Endothelial cell of umbilical vein (primary cell): ENCODE results near the gene IGF2BP1. TPM values are rescaled to one million over a fixed set of nuclear protein-coding genes. Genes with fewer than 3 reads are reported as not detected.

Experiments used
- BruUV-seq: library from RNA; stranded (reverse); fragments of 400-500 nt; replicated peaks from 2 replicates; lab custom pipeline; 2021; lab: Mats Ljungman, UMichigan
- CTCF ChIA-PET: fragments of 300-600, 350-600 bp; sonication (Branson Sonifier 250); formaldehyde crosslinking; loops from one replicate; lab custom pipeline; 2021; ENCODE audit warnings: antibody characterized with exemption, inconsistent platforms; lab: Charles Lee
- POLR2A ChIA-PET: fragments of 300-600, 350-600 bp; sonication (Branson Sonifier 250); formaldehyde crosslinking; loops from one replicate; lab custom pipeline; 2021; ENCODE audit warnings: antibody characterized with exemption, inconsistent platforms; lab: Charles Lee
- DNase-seq: peaks from one replicate; pipeline ENCODE4 v3.0.0-alpha.2; 2011; ENCODE audit warnings: low read depth, low spot score
- FAIRE-seq: peaks from 2 replicates; lab custom pipeline; 2011; peaks lifted over from hg19 to GRCh38; lab: Jason Lieb, UNC
- H2AFZ ChIP-seq: 2 replicates; pipeline ENCODE4 v1.6.0; 2012; ENCODE audit warnings: low read depth, low read length, control low read depth, inconsistent platforms
- H3K27ac ChIP-seq: 2 replicates; pipeline ENCODE4 v1.5.1; 2011; ENCODE audit warnings: low read depth, mild to moderate bottlenecking, control low read depth, low read length, moderate library complexity; ENCODE audit not compliant: insufficient read depth
- H3K27me3 ChIP-seq, 2 experiments: 2 replicates each; pipeline versions ENCODE4 v1.6.0 to v1.6.1; 2011; ENCODE audit warnings: low read length in 2 of 2, mixed read lengths in 1 of 2; ENCODE audit not compliant: control insufficient read depth in 2 of 2, insufficient read depth in 2 of 2
- H3K36me3 ChIP-seq, 2 experiments: 2 replicates in 1 of 2; 3 replicates in 1 of 2; pipeline ENCODE4 v1.5.1; 2011; ENCODE audit warnings: low read length in 2 of 2, mild to moderate bottlenecking in 1 of 2, moderate library complexity in 1 of 2; ENCODE audit not compliant: control insufficient read depth in 2 of 2, insufficient read depth in 2 of 2; ENCODE audit errors: extremely low read depth in 1 of 2
- H3K4me1 ChIP-seq: 3 replicates; pipeline ENCODE4 v1.5.1; 2011; ENCODE audit warnings: mild to moderate bottlenecking, low read length; ENCODE audit not compliant: control insufficient read depth, insufficient read depth; ENCODE audit errors: extremely low read depth
- H3K4me2 ChIP-seq: 2 replicates; pipeline ENCODE4 v1.6.1; 2011; ENCODE audit warnings: low read length, control low read depth, mixed read lengths; ENCODE audit not compliant: insufficient read depth
- H3K4me3 ChIP-seq, 3 experiments: fragments of 200-600 bp in 1 of 3; sonication (generic), shearing (Covaris generic) in 1 of 3; replicated peaks in 1 of 3; 2 replicates each; pipeline ENCODE4 v1.5.1; 2011 to 2016; ENCODE audit warnings: control low read depth in 3 of 3, low read length in 3 of 3, mild to moderate bottlenecking in 2 of 3, inconsistent platforms in 1 of 3, low read depth in 1 of 3, moderate library complexity in 1 of 3; ENCODE audit not compliant: insufficient read depth in 1 of 3
- H3K79me2 ChIP-seq: 2 replicates; pipeline ENCODE4 v1.6.0; 2012; ENCODE audit warnings: low read length, inconsistent platforms; ENCODE audit not compliant: control insufficient read depth, insufficient read depth
- H3K9ac ChIP-seq: replicated peaks from 2 replicates; pipeline ENCODE3; 2011; ENCODE audit warnings: low read length, control low read depth; ENCODE audit not compliant: insufficient read depth; ENCODE audit errors: extremely low read depth
- H3K9me1 ChIP-seq: replicated peaks from 3 replicates; pipeline ENCODE4 v1.6.0; 2011; ENCODE audit warnings: mild to moderate bottlenecking, low read length; ENCODE audit not compliant: control insufficient read depth, insufficient read depth; ENCODE audit errors: extremely low read depth
- H3K9me3 ChIP-seq: replicated peaks from 2 replicates; pipeline ENCODE4 v1.5.1; 2012; ENCODE audit warnings: low read length, inconsistent platforms; ENCODE audit not compliant: control insufficient read depth, insufficient read depth
- H4K20me1 ChIP-seq: replicated peaks from 2 replicates; pipeline ENCODE3; 2011; ENCODE audit warnings: mild to moderate bottlenecking, low read length; ENCODE audit not compliant: control insufficient read depth, insufficient read depth; ENCODE audit errors: extremely low read depth
- CTCF ChIP-seq, 2 donors: IDR thresholded peaks; 1 replicate in 1 of 2; 2 replicates in 1 of 2; pipeline ENCODE4 v1.5.1; 2011; ENCODE audit warnings: low read length in 2 of 2, mild to moderate bottlenecking in 2 of 2, moderate library complexity in 2 of 2, control low read depth in 1 of 2, inconsistent platforms in 1 of 2, low read depth in 1 of 2; ENCODE audit not compliant: insufficient read depth in 1 of 2; ENCODE audit errors: extremely low read depth in 1 of 2
- EZH2 ChIP-seq: IDR thresholded peaks from 2 replicates; pipeline ENCODE4 v1.6.1; 2012; ENCODE audit warnings: borderline replicate concordance, low read depth, mild to moderate bottlenecking, moderate library complexity, low read length, inconsistent platforms; ENCODE audit not compliant: severe bottlenecking
- FOS ChIP-seq: IDR thresholded peaks from 2 replicates; pipeline ENCODE4 v1.6.1; 2011; ENCODE audit warnings: mild to moderate bottlenecking, low read length, moderate library complexity, borderline replicate concordance; ENCODE audit not compliant: insufficient read depth
- GATA2 ChIP-seq: IDR thresholded peaks from 2 replicates; pipeline ENCODE4 v1.7.0; 2011; ENCODE audit warnings: low read depth, mild to moderate bottlenecking, moderate library complexity, mixed read lengths, low read length; ENCODE audit not compliant: insufficient read length, insufficient read depth
- JUN ChIP-seq: IDR thresholded peaks from 2 replicates; pipeline ENCODE4 v1.6.1; 2011; ENCODE audit warnings: borderline replicate concordance, low read depth; ENCODE audit not compliant: insufficient read length, insufficient read depth
- MAX ChIP-seq: IDR thresholded peaks from 2 replicates; pipeline ENCODE4 v1.6.1; 2011; ENCODE audit not compliant: insufficient read depth, insufficient read length
- MYC ChIP-seq: IDR thresholded peaks from one replicate; pipeline ENCODE4 v1.6.1; 2011; ENCODE audit warnings: mild to moderate bottlenecking, low read depth, low read length
- POLR2A ChIP-seq: IDR thresholded peaks from 2 replicates; pipeline ENCODE4 v1.6.1; 2012; ENCODE audit warnings: low read depth, mild to moderate bottlenecking, control low read depth, low read length
- POLR2AphosphoS5 ChIP-seq: IDR thresholded peaks from 2 replicates; pipeline ENCODE4 v1.6.1; 2012; ENCODE audit warnings: low read depth, mild to moderate bottlenecking, control low read depth, low read length, moderate library complexity; ENCODE audit not compliant: insufficient read depth
- dilution Hi-C: fragments of 300-500 bp; cut with MboI; formaldehyde crosslinking; loops from one replicate; pipeline ENCODE4 v1.15.0; 2019; ENCODE audit warnings: low sequenced_read_pairs; ENCODE audit not compliant: extremely low pct_ligation_motif_present
- intact Hi-C: fragments of 100-400 bp; cut with micrococcal nuclease; formaldehyde crosslinking; loops from one replicate; pipeline ENCODE4 v1.10.0; 2022
- polyA plus RNA-seq, 4 experiments: library from polyadenylated mRNA; depleted of rRNA in 3 of 4; stranded (reverse) in 3 of 4; unstranded in 1 of 4; fragments of >200 nt; gene quantifications; 2 replicates each; pipeline versions ENCODE4 v1.2.1 to v1.2.3, GENCODE V29; 2011 to 2012; ENCODE audit warnings: missing spikeins in 1 of 4
- total RNA-seq: library from RNA; stranded (reverse); gene quantifications from 2 replicates; pipeline ENCODE4 v1.2.3, GENCODE V29; 2021

Gene IGF2BP1
- total and polyA plus RNA-seq, 2 donors (not counting 3 experiments of a cell fraction or from before 2014, with no cell fraction given) = 9.5 to 99.5 TPM

GRCh38 chr17:48972749-48973097, 24.5 kb upstream of the IGF2BP1 start:
- intact Hi-C loops = loop anchor here (1.0 to 2.0 kb wide), 2 partner anchors 22 to 80 kb away; partner anchors contain the start of gene ATP5MC1
- Histone ChIP-seq H3K27ac (peak overlapping the region; percentile 81), H3K9me1 (no peaks in the 10 kb centered on the region), H3K4me3 (no peak overlapping the region), H3K4me2 (peak overlapping the region; percentile 70), H3K4me1 (peaks cover 15% of the 10 kb centered on the region), H3K79me2 (no peaks in the 10 kb centered on the region), H2AFZ (peak overlapping the region; percentile 72), H3K27me3 (peaks cover 2% of the 10 kb centered on the region in 2 experiments), H3K36me3 (no peaks in the 10 kb centered on the region), H3K9ac (peak overlapping the region; percentile 41), H3K9me3 (no peaks in the 10 kb centered on the region), H4K20me1 (no peaks in the 10 kb centered on the region)
- FAIRE-seq (no peak), DNase-seq (no peak)
- TSS peak; percentile 27 for BruUV-seq
- CTCF ChIA-PET = interaction anchor here (0.6 to 4.5 kb wide), 8 partner anchors 11 to 63 kb away, joined by 3 to 26 read pairs (median 4); no protein-coding TSS in a partner anchor
- POLR2A ChIA-PET = interaction anchor here (0.7 to 1.4 kb wide), 2 partner anchors 28 to 57 kb away, joined by 3 to 4 read pairs; partner anchors contain the start of gene SNF8
- no peak for TF ChIP-seq MAX
- no peak for TF ChIP-seq CTCF (IDR thresholded peaks at IDR 0.05; ENCODE audit: extremely low read depth in 1 of 2, insufficient read depth in 1 of 2, low read depth in 1 of 2, low read length in 2 of 2)
- TF ChIP-seq POLR2A = no peak
- no peak for TF ChIP-seq GATA2
- TF ChIP-seq POLR2AphosphoS5 = no peak
- TF ChIP-seq EZH2 = no peak
- no peak for TF ChIP-seq MYC
- no peak for TF ChIP-seq FOS
- TF ChIP-seq JUN = no peak
- dilution Hi-C loops = no loop called here
